AG09309 (cell line): ENCODE results near the gene CELSR1.

Source experiments
- DNase-seq: peaks from one replicate; pipeline ENCODE4 v3.0.0-alpha.2; 2010; ENCODE audit warnings: low read depth
- H3K4me3 ChIP-seq: 2 replicates; pipeline ENCODE4 v1.5.1; 2011; ENCODE audit warnings: mild to moderate bottlenecking, low read depth, low read length, moderate library complexity; ENCODE audit not compliant: control insufficient read depth
- CTCF ChIP-seq: IDR thresholded peaks from 2 replicates; pipeline ENCODE4 v1.5.1; 2011; ENCODE audit warnings: mild to moderate bottlenecking, low read depth, low read length, inconsistent platforms; ENCODE audit not compliant: insufficient read depth, control insufficient read depth; ENCODE audit errors: missing control alignments

The CELSR1 gene

GRCh38 chr22:46500201-46500600 lies 37.2 kb downstream of the CELSR1 start:
- DNase-seq = no peak
- no peak overlapping the region for H3K4me3 ChIP-seq
- no peak for TF ChIP-seq CTCF

- H3K4me3 ChIP-seq = no peak overlapping the region
- no peak for TF ChIP-seq CTCF
- no peak for DNase-seq
These were observed 37.6 kb downstream of the CELSR1 start for GRCh38 chr22:46499805-46500189.

GRCh38 chr22:46491946-46492345 lies 45.5 kb downstream of the CELSR1 start:
- no peak for TF ChIP-seq CTCF
- DNase-seq = no peak
- no peak overlapping the region for H3K4me3 ChIP-seq

GRCh38 chr22:46490538-46490937 lies 46.9 kb downstream of the CELSR1 start:
- H3K4me3 ChIP-seq = no peak overlapping the region
- TF ChIP-seq CTCF = no peak
- DNase-seq = no peak

- TF ChIP-seq CTCF = no peak
These were observed 50.3 kb downstream of the CELSR1 start for GRCh38 chr22:46486996-46487717.

GRCh38 chr22:46484861-46485595 lies 52.4 kb downstream of the CELSR1 start:
- H3K4me3 ChIP-seq = no peak overlapping the region
- no peak for DNase-seq
- no peak for TF ChIP-seq CTCF

More at GRCh38 chr22:46486996-46487717, 50.3 kb downstream of the CELSR1 start:
- no peak for DNase-seq
- H3K4me3 ChIP-seq = no peak overlapping the region
